NT2/D1 (cell line): ENCODE measurements around the gene IGSF9.

Experiments
- YY1 ChIP-seq: IDR thresholded peaks from 2 replicates; pipeline ENCODE4 v1.6.1; 2011; ENCODE audit not compliant: insufficient read length, insufficient read depth
- ZNF274 ChIP-seq: IDR thresholded peaks from 2 replicates; pipeline ENCODE4 v1.6.1; 2011; ENCODE audit warnings: mild to moderate bottlenecking, low read depth, low read length

- TF ChIP-seq ZNF274 = no peak
- TF ChIP-seq YY1 = no peak
Measured at GRCh38 chr1:159919236-159919865, 26.1 kb downstream of the IGSF9 start.
